ENCODE data around the gene DCLK1.

DNA sequence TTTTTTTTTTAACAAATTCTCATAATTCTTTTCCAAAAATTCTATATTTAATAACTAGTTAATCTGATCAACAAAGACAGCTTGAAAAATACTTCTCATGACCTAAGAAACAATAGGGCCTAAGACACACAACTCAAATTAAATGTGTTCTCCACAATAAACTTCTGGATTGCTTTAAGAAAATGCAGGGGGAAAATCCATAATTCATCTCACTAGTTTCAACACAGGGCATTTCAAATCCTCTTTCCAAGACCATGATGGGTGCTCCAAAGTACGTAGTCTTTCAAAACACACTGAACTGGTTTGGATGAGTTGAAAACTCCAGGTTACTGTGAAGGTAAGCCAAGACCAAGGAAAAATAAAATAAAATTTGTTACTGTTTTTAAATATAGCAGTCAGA, 62.6 kb downstream of the DCLK1 start:
- TF ChIP-seq EZH2phosphoT487 (IDR thresholded peaks at IDR 0.05; ENCODE audit: insufficient read depth, low read depth) (no peak), EZH2 (IDR thresholded peaks at IDR 0.05; ENCODE audit: insufficient read depth, poor library complexity, severe bottlenecking) (no peak)
